HG03175 (cell line): Measurements from ENCODE around the gene HS2ST1.
"Not testable (repeated sequence)": the region's sequence is repeated elsewhere in the genome, so short reads cannot be mapped to it uniquely, and the experiment has no call there.

Experiments
- ATAC-seq: cut with Tn5 transposase; IDR thresholded peaks from one replicate; pipeline ENCODE4 v1.9.1; 2021; ENCODE audit warnings: mild to moderate bottlenecking, moderate library complexity; ENCODE audit not compliant: unreplicated experiment

The HS2ST1 gene

GRCh38 chr1:86924324-86924960, 10.0 kb downstream of the HS2ST1 start:
- no peak for ATAC-seq

GRCh38 chr1:86925742-86926141, 11.3 kb downstream of the HS2ST1 start:
- ATAC-seq: no peak

- ATAC-seq: no peak
These were observed 12.4 kb downstream of the HS2ST1 start for GRCh38 chr1:86926883-86927282.

- ATAC-seq: no peak
These were observed 14.4 kb downstream of the HS2ST1 start for GRCh38 chr1:86928819-86929218.

- no peak for ATAC-seq
These were observed 18.6 kb downstream of the HS2ST1 start for GRCh38 chr1:86933051-86933450.

DNA sequence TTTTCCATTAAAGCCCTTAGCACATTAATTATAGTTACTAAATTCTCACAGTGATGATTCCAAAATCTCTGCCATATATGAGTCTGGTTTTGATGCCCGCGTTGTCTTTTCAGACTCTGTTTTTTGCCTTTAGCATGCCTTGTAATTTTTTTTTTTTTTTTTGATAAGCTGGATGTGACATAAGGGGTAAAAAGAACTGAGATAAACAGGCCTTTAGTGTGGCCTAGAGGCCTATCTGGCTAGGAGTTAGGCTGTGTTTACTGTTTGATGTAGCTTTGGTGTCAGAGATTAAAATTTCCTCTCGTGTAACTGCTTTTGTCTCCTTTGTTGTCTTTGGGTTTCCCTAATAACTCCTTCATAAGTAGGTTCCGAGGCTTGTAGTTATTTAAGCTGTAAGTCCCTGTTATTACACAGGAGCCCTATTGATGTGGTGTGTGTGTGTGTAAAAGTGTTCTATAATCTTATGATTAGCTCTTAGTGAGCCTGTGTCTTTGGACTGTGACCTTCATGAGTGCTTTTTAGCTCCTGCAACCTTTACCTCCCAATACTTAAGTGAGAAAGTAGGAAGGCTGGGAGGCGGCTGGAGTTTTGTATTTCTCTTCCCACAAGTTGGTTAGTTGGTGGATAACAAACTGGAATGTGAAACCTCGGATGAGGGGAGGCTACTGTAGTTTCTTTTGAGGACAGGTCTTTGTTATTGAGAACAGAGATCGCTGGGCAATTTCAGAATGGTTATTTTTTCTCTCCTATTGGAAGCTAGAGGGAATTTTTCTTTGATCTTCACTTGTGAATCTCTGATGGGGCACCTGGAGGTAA, 19.3 kb downstream of the HS2ST1 start:
- ATAC-seq: no peak

- no peak for ATAC-seq
These were observed 24.0 kb downstream of the HS2ST1 start for GRCh38 chr1:86938450-86938849.

GRCh38 chr1:86938855-86939254, 24.4 kb downstream of the HS2ST1 start:
- no peak for ATAC-seq

- no peak for ATAC-seq
These were observed 25.0 kb downstream of the HS2ST1 start for GRCh38 chr1:86939406-86939805.

DNA sequence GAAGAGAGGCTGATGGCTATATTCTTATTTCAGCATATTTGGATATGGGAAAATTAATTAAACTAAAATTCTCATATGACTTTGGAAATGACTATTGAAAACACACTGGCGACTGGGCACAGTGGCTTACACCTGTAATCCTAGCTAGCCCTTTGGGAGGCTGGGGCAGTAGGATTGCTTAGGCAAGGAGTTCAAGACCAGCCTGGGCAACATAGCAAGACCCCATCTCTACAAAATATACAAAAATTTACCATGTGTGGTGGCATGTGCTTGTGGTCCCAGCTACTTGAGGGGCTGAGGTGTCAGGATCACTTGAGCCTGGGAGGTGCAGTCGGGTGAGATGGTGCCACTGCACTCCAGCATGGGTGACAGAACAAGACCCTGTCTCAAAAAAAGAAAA, 26.2 kb downstream of the HS2ST1 start:
- no peak for ATAC-seq

DNA sequence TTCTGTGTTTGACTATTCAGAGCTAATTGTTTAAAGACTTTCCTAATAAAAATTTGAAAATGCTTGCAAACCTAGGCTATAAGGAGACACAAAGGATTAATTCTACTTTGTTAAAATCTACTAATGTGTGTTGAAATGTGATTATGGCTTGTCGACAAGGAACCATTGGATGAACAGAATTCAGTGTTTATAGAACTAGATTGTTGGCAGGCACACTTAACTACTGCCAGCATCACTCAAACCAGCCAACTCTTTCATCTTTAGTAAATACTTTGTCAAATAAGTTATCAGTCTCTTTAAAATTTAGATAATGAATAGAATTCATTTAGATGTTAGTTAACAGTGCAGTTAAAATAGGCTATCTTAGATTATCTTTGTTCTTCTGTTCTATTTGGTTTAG, 27.6 kb downstream of the HS2ST1 start:
- ATAC-seq: no peak

GRCh38 chr1:86942743-86943142, 28.3 kb downstream of the HS2ST1 start:
- ATAC-seq: no peak

GRCh38 chr1:86948212-86948611, 33.8 kb downstream of the HS2ST1 start:
- no peak for ATAC-seq

DNA sequence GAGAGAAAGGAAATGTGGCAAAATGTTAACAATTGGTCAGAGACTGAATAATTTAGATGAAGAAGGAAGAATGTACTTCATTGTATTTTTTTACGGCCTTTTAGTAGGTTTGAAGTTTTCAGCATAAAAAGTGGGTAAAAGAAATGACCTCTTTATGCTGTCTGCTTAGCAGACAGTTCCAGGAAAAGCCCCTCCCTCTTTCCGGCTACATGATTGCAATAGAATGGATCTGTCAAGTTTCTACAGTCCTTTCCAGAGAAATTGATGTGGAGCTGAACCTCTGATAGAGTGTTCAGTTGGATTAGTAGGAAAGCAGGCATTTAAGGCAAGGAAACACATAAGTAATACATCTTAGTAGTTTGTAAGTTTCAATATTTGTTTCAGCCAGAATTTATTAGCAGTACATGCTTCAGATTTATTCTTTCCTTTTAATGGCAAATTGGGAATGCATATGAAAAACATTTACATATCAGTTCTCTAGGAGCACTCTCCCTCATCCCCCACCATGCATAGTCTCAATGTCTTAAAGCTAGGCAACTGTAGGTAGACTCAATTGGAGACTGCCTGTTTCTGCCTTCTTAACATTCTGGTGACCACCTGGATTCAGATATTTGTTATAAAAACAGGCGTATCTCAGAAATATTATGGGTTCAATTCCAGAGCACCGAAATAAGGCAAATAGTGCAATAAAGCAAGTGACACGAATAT, 36.4 kb downstream of the HS2ST1 start:
- ATAC-seq: no peak

DNA sequence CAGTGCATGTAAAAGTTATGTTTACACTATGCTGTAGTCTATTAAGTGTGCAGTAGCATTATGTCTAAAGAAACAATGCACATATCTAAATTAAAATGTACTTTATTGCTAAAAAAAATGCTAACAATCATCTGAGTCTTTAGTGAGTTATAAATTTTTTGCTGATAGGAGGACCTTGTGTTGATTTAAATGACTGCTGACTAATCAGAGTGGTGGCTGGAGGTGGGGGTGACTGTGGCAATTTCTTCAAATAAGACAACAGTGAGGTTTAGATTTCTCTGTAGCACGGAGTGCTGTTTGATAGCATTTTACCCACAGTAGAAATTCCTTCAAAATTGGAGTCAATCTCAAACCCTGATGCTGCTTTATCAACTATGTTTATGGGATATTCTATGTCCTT, 37.0 kb downstream of the HS2ST1 start:
- no peak for ATAC-seq

DNA sequence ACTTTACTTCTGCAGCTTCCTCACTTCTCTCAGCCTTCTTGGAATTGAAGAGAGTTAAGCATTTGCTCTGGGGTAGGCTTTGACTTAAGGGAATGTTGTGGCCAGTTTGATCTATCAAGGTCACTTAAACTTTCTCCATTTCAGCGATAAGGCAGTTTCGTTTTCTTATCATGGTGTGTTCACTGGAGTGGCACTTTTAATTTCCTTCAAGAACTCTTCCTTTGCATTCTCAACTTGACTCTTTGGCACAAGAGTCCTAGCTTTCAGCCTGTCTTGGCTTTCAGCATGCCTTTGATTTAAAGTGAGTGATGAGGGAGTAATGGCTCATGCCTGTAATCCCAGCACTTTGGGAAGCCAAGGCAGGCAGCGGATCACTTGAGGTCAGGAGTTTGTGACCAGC, 38.7 kb downstream of the HS2ST1 start:
- no peak for ATAC-seq

GRCh38 chr1:86955678-86956077, 41.2 kb downstream of the HS2ST1 start:
- no peak for ATAC-seq

- ATAC-seq: no peak
These were observed 41.8 kb downstream of the HS2ST1 start for GRCh38 chr1:86956221-86956620.

DNA sequence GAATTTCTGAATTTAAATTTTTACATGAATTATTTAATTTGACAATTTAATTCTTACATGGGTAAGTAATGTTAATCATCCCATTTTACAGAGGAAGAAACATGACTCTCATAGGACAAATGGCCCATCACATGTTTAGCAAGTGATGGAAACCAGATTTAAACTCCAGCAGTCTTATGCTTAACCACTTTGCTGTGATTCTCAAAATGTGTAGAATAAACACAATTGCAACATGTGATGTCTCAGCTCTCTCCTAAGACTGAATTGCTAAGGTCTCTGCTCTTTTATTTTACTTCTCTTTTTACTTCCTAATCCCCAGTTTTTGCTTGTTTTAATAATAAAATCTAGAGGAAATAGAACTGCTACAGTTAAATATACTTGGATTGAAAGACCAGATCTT, 42.8 kb downstream of the HS2ST1 start:
- ATAC-seq: no peak

DNA sequence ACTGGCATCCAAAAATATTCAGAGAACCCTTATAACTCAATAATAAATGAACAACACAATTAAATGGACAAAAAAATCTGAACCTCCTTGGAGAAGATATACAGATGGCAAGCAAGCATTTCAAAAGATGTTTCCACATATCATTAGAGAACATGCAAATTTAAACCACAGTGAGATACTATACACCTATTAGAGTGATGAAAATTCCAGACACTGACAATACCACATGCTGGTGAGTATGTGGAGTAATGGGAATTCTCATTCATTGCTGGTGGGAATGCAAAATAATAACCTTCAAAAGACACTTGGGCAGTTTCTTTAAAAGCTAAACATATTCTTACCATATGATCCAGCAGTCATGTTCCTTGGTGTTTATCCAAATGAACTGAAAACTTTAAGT, 46.1 kb downstream of the HS2ST1 start:
- no peak for ATAC-seq

- ATAC-seq: not testable (repeated sequence)
These were observed 49.4 kb downstream of the HS2ST1 start for GRCh38 chr1:86963841-86964240.
